HepG2 (cell line): ENCODE results near the gene SGSM1. TPM values are rescaled to one million over a fixed set of nuclear protein-coding genes. Genes with fewer than 3 reads are reported as not detected.

Experiments
- CHD4 ChIP-seq: fragments of 200-600 bp; sonication (generic); IDR thresholded peaks from 2 replicates; pipeline ENCODE4 v1.7.0; 2017; ENCODE audit warnings: mild to moderate bottlenecking, low read length, borderline replicate concordance
- FOXJ3 ChIP-seq: sonication (generic); formaldehyde crosslinking; IDR thresholded peaks from 2 replicates; pipeline ENCODE4 v1.4.0; 2020; ENCODE audit warnings: missing genetic modification reagents, mild to moderate bottlenecking, borderline replicate concordance
- GPN1 ChIP-seq: sonication (generic); formaldehyde crosslinking; IDR thresholded peaks from 2 replicates; pipeline ENCODE4 v1.5.1; 2020; ENCODE audit warnings: missing genetic modification reagents, borderline replicate concordance
- HNRNPLL ChIP-seq: fragments of 200-400 bp; formaldehyde crosslinking; IDR thresholded peaks from 2 replicates; pipeline ENCODE4 v1.6.1; 2017; ENCODE audit warnings: mild to moderate bottlenecking, low read depth, low read length; ENCODE audit not compliant: poor library complexity, severe bottlenecking
- ISL2 ChIP-seq: sonication (generic); formaldehyde crosslinking; IDR thresholded peaks from 2 replicates; pipeline ENCODE4 v1.5.0; 2020; ENCODE audit warnings: missing genetic modification reagents
- KDM3A ChIP-seq: IDR thresholded peaks from 2 replicates; pipeline ENCODE4 v1.6.1; 2018; ENCODE audit warnings: low read depth, missing compliant biosample characterization
- MAZ ChIP-seq, 2 experiments: sonication (generic) in 1 of 2; formaldehyde crosslinking in 1 of 2; IDR thresholded peaks; 2 replicates each; pipeline versions ENCODE4 v1.5.0 to v1.6.1; 2012 to 2020; ENCODE audit warnings: low read depth in 2 of 2, mild to moderate bottlenecking in 2 of 2, borderline replicate concordance in 1 of 2, improper control_type of control experiment in 1 of 2, low read length in 1 of 2, missing genetic modification reagents in 1 of 2, moderate library complexity in 1 of 2
- MEIS1 ChIP-seq: sonication (generic); formaldehyde crosslinking; IDR thresholded peaks from 2 replicates; pipeline ENCODE4 v1.9.0; 2021; ENCODE audit warnings: mild to moderate bottlenecking, missing genetic modification reagents, moderate library complexity, borderline replicate concordance
- SALL1 ChIP-seq: sonication (generic); formaldehyde crosslinking; IDR thresholded peaks from 2 replicates; pipeline ENCODE4 v1.8.0; 2022; ENCODE audit warnings: mild to moderate bottlenecking, missing genetic modification reagents
- SP4 ChIP-seq: sonication (generic); formaldehyde crosslinking; IDR thresholded peaks from 2 replicates; pipeline ENCODE4 v1.8.1; 2023; ENCODE audit warnings: mild to moderate bottlenecking, missing genetic modification reagents
- ZNF563 ChIP-seq: sonication (generic); formaldehyde crosslinking; IDR thresholded peaks from 2 replicates; pipeline ENCODE4 v1.8.0; 2022; ENCODE audit warnings: mild to moderate bottlenecking, moderate library complexity, missing genetic modification reagents
- ZNF629 ChIP-seq: sonication (generic); formaldehyde crosslinking; conservative IDR thresholded peaks from 2 replicates; pipeline ENCODE4 v1.5.0; 2020; ENCODE audit warnings: missing genetic modification reagents
- polyA plus RNA-seq, 8 experiments: library from polyadenylated mRNA; depleted of rRNA in 3 of 8; stranded (reverse) in 7 of 8; unstranded in 1 of 8; fragments of >200 nt; fragmentation: Illumina TruSeq in 4 of 8; extraction: Trizol in 4 of 8; gene quantifications; 2 replicates each; pipeline versions ENCODE4 v1.2.1 to v1.2.3, GENCODE V29; 2011 to 2016; ENCODE audit warnings: low read depth in 4 of 8, missing spikeins in 1 of 8, mixed read lengths in 1 of 8; ENCODE audit not compliant: insufficient read depth in 1 of 8
- total RNA-seq, 5 experiments: library from RNA; depleted of rRNA; stranded (reverse); fragments of >200 nt; fragmentation: Illumina TruSeq; extraction: Trizol; gene quantifications; 2 replicates each; pipeline ENCODE4 v1.2.3, GENCODE V29; 2016; ENCODE audit warnings: low read depth in 1 of 5
- TF ChIP-seq, protein P1 (sequence below): IDR thresholded peaks from 2 replicates; pipeline ENCODE4 v1.6.1; 2016; ENCODE audit warnings: missing compliant biosample characterization, missing genetic modification reagents, borderline replicate concordance
- TF ChIP-seq, protein P2 (sequence below): conservative IDR thresholded peaks from 2 replicates; pipeline ENCODE4 v1.6.1; 2018; ENCODE audit warnings: missing genetic modification reagents
- TF ChIP-seq, protein P3 (sequence below): sonication (generic); formaldehyde crosslinking; IDR thresholded peaks from 2 replicates; pipeline ENCODE4 v1.4.0; 2020; ENCODE audit warnings: missing genetic modification reagents
- TF ChIP-seq, protein P4 (sequence below): sonication (generic); formaldehyde crosslinking; IDR thresholded peaks from 2 replicates; pipeline ENCODE4 v1.4.0; 2020; ENCODE audit warnings: missing genetic modification reagents

SGSM1 gene
- total and polyA plus RNA-seq, 2 of the 13 experiments (the other 11 are each of a cell fraction or from before 2014, with no cell fraction given): 0.07 TPM; not detected in 1

DNA sequence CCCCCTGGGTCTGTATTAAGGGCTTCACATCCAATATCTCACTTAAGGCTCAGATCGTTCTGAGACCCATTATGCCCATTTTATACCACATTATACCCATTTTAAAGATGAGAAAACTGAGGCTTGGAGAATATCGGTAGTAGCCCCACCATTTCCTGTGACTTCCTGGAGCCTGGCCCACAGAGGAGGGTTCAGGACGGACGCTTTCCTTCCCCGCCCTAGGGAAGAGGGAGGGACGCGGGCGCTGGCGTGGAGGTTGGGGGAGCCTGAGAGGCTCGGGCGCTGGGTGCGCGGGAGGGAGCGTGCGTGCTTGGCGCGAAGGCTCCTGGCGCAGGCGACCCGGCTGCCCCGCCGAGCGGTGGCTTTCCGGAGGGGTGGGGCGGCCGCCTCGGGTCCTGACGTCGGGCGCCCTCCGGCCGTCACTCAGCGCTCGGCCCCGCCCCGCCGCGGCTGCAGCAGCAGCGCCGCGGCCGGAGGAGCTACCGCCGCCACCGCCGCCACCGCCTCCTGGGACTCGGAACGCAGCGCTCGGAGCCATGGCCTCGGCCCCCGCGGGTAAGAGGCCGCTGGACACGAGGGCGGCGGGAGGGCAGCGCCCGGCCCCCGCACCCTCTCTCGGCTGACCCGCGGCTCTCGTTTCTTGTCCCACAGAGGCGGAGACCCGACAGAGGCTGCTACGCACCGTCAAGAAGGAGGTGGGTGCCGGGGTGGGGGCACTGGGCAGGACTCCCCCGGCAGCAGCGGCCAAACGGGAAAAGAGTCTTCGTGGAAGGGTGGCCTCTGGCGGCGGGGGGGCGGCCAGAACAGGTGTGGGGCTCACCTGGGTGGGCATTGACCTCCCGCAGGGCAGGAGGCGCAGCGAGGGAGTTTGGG lies at the start of gene SGSM1 (continued):
- TF ChIP-seq, protein P1, sequence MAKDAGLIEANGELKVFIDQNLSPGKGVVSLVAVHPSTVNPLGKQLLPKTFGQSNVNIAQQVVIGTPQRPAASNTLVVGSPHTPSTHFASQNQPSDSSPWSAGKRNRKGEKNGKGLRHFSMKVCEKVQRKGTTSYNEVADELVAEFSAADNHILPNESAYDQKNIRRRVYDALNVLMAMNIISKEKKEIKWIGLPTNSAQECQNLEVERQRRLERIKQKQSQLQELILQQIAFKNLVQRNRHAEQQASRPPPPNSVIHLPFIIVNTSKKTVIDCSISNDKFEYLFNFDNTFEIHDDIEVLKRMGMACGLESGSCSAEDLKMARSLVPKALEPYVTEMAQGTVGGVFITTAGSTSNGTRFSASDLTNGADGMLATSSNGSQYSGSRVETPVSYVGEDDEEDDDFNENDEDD (CRISPR knock-in tag): peak; percentile 84
- TF ChIP-seq, protein P2, sequence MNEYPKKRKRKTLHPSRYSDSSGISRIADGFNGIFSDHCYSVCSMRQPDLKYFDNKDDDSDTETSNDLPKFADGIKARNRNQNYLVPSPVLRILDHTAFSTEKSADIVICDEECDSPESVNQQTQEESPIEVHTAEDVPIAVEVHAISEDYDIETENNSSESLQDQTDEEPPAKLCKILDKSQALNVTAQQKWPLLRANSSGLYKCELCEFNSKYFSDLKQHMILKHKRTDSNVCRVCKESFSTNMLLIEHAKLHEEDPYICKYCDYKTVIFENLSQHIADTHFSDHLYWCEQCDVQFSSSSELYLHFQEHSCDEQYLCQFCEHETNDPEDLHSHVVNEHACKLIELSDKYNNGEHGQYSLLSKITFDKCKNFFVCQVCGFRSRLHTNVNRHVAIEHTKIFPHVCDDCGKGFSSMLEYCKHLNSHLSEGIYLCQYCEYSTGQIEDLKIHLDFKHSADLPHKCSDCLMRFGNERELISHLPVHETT (CRISPR knock-in tag): no peak
- TF ChIP-seq SP4 (CRISPR knock-in tag) (peak; percentile 78), MAZ (IDR thresholded peaks at IDR 0.05; ENCODE audit: borderline replicate concordance, low read depth, low read length) (no peak), MAZ (CRISPR knock-in tag; IDR thresholded peaks at IDR 0.05; ENCODE audit: low read depth) (peak; percentile 55; the same call in 1 of the 2 replicates), SALL1 (0 out of 2 replicates have a peak, but pooled peaks have one; percentile 13), ZNF563 (peak; percentile 41; the same call in 1 of the 2 replicates), GPN1 (no peak), KDM3A (CRISPR knock-in tag) (0 out of 2 replicates have a peak, but pooled peaks have one; percentile 34), ISL2 (CRISPR knock-in tag) (no peak), ZNF629 (peak; percentile 99), HNRNPLL (peak; percentile 89), FOXJ3 (no peak), MEIS1 (CRISPR knock-in tag) (0 out of 2 replicates have a peak, but pooled peaks have one; percentile 32), CHD4 (peak; percentile 99)
- TF ChIP-seq, protein P3, sequence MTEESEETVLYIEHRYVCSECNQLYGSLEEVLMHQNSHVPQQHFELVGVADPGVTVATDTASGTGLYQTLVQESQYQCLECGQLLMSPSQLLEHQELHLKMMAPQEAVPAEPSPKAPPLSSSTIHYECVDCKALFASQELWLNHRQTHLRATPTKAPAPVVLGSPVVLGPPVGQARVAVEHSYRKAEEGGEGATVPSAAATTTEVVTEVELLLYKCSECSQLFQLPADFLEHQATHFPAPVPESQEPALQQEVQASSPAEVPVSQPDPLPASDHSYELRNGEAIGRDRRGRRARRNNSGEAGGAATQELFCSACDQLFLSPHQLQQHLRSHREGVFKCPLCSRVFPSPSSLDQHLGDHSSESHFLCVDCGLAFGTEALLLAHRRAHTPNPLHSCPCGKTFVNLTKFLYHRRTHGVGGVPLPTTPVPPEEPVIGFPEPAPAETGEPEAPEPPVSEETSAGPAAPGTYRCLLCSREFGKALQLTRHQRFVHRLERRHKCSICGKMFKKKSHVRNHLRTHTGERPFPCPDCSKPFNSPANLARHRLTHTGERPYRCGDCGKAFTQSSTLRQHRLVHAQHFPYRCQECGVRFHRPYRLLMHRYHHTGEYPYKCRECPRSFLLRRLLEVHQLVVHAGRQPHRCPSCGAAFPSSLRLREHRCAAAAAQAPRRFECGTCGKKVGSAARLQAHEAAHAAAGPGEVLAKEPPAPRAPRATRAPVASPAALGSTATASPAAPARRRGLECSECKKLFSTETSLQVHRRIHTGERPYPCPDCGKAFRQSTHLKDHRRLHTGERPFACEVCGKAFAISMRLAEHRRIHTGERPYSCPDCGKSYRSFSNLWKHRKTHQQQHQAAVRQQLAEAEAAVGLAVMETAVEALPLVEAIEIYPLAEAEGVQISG (CRISPR knock-in tag): peak; percentile 29; the same call in 1 of the 2 replicates
- TF ChIP-seq, protein P4, sequence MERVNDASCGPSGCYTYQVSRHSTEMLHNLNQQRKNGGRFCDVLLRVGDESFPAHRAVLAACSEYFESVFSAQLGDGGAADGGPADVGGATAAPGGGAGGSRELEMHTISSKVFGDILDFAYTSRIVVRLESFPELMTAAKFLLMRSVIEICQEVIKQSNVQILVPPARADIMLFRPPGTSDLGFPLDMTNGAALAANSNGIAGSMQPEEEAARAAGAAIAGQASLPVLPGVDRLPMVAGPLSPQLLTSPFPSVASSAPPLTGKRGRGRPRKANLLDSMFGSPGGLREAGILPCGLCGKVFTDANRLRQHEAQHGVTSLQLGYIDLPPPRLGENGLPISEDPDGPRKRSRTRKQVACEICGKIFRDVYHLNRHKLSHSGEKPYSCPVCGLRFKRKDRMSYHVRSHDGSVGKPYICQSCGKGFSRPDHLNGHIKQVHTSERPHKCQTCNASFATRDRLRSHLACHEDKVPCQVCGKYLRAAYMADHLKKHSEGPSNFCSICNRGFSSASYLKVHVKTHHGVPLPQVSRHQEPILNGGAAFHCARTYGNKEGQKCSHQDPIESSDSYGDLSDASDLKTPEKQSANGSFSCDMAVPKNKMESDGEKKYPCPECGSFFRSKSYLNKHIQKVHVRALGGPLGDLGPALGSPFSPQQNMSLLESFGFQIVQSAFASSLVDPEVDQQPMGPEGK (CRISPR knock-in tag): peak; percentile 51
